Measurements from ENCODE around the gene IL10RA.

DNA sequence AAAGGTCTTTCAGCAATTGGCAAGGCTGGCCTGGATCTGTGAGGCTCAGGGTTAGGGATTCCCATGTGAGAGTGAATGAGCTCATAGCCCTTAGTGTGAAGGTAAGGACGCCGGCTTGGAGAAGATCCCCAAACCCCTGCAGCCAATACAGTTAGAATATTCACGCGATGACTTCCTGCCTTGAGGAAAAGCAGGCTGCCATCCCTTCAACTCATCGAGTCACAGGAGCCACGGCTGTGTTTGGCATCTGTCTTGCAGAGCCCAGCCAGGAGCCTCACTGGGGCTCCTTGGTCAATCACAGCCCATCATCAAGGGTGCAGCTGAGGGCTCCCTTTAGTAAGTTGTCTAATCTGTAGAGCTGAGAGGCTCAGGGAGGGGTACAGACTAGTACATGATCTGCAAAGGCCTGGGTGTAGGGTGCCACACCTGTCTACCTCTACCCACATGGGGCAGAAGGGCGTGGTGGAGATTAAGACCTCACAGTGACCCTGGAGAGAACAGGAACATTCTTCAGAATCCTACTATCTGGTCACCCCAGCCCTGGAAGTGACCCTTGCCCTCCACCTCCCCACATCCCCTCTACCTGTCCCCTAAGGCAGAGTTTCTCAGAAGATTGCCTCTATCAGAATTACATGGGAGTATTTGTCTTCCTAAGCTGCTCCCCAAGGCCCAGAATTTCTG lies 18.5 kb downstream of the IL10RA start:
- TF ChIP-seq, protein P1, sequence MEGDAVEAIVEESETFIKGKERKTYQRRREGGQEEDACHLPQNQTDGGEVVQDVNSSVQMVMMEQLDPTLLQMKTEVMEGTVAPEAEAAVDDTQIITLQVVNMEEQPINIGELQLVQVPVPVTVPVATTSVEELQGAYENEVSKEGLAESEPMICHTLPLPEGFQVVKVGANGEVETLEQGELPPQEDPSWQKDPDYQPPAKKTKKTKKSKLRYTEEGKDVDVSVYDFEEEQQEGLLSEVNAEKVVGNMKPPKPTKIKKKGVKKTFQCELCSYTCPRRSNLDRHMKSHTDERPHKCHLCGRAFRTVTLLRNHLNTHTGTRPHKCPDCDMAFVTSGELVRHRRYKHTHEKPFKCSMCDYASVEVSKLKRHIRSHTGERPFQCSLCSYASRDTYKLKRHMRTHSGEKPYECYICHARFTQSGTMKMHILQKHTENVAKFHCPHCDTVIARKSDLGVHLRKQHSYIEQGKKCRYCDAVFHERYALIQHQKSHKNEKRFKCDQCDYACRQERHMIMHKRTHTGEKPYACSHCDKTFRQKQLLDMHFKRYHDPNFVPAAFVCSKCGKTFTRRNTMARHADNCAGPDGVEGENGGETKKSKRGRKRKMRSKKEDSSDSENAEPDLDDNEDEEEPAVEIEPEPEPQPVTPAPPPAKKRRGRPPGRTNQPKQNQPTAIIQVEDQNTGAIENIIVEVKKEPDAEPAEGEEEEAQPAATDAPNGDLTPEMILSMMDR (IDR thresholded peaks at IDR 0.05; ENCODE audit: low read length): no peak
- no peak for TF ChIP-seq EZH2 (IDR thresholded peaks at IDR 0.05; ENCODE audit: borderline replicate concordance, low read length)
